ENCODE data around the gene VPS16.

- TF ChIP-seq POLR2A (IDR thresholded peaks at IDR 0.05; ENCODE audit: control extremely low read depth in 1 of 2, low read depth in 2 of 2, low read length in 2 of 2): no peak
- TF ChIP-seq, protein P1, sequence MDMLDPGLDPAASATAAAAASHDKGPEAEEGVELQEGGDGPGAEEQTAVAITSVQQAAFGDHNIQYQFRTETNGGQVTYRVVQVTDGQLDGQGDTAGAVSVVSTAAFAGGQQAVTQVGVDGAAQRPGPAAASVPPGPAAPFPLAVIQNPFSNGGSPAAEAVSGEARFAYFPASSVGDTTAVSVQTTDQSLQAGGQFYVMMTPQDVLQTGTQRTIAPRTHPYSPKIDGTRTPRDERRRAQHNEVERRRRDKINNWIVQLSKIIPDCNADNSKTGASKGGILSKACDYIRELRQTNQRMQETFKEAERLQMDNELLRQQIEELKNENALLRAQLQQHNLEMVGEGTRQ (IDR thresholded peaks at IDR 0.05; ENCODE audit: low read length): no peak
Observed at GRCh38 chr20:2815242-2815900, 25.2 kb upstream of the VPS16 start.
